GM18870 (cell line): ENCODE measurements around the gene FGF12.

Experiments used
- ATAC-seq: cut with Tn5 transposase; IDR thresholded peaks from one replicate; pipeline ENCODE4 v1.9.1; 2021; ENCODE audit warnings: moderate library complexity; ENCODE audit not compliant: unreplicated experiment

Gene FGF12

GRCh38 chr3:192219926-192220325 lies 507.4 kb downstream of the FGF12 start:
- no peak for ATAC-seq

- no peak for ATAC-seq
Measured at GRCh38 chr3:192216067-192216466, 511.3 kb downstream of the FGF12 start.

GRCh38 chr3:192212979-192213378 lies 514.4 kb downstream of the FGF12 start:
- no peak for ATAC-seq

- ATAC-seq, result no peak
Measured at GRCh38 chr3:192212335-192212734, 515.0 kb downstream of the FGF12 start.

- no peak for ATAC-seq
Measured at GRCh38 chr3:192207651-192208050, 519.7 kb downstream of the FGF12 start.

- ATAC-seq, result no peak
Measured at GRCh38 chr3:192207239-192207638, 520.1 kb downstream of the FGF12 start.

- no peak for ATAC-seq
Measured at GRCh38 chr3:192194085-192194484, 533.3 kb downstream of the FGF12 start.

- peak; percentile 74 for ATAC-seq
Measured at GRCh38 chr3:192188218-192188835, 539.0 kb downstream of the FGF12 start.

- no peak for ATAC-seq
Measured at GRCh38 chr3:192187485-192188051, 539.8 kb downstream of the FGF12 start.

- no peak for ATAC-seq
Measured at GRCh38 chr3:192186498-192186897, 540.8 kb downstream of the FGF12 start.

GRCh38 chr3:192186045-192186444 lies 541.3 kb downstream of the FGF12 start:
- no peak for ATAC-seq

GRCh38 chr3:192183109-192183508 lies 544.2 kb downstream of the FGF12 start:
- no peak for ATAC-seq

- no peak for ATAC-seq
Measured at GRCh38 chr3:192181151-192181550, 546.2 kb downstream of the FGF12 start.

GRCh38 chr3:192177383-192177782 lies 550.0 kb downstream of the FGF12 start:
- ATAC-seq, result no peak

- ATAC-seq, result no peak
Measured at GRCh38 chr3:192174283-192174682, 553.1 kb downstream of the FGF12 start.

GRCh38 chr3:192171213-192171612 lies 556.1 kb downstream of the FGF12 start:
- ATAC-seq, result no peak

GRCh38 chr3:192170659-192171058 lies 556.7 kb downstream of the FGF12 start:
- no peak for ATAC-seq

GRCh38 chr3:192170031-192170430 lies 557.3 kb downstream of the FGF12 start:
- no peak for ATAC-seq

GRCh38 chr3:192169332-192169915 lies 557.9 kb downstream of the FGF12 start:
- no peak for ATAC-seq

- no peak for ATAC-seq
Measured at GRCh38 chr3:192168202-192168601, 559.1 kb downstream of the FGF12 start.

GRCh38 chr3:192165552-192165951 lies 561.8 kb downstream of the FGF12 start:
- no peak for ATAC-seq

GRCh38 chr3:192161661-192162060 lies 565.7 kb downstream of the FGF12 start:
- ATAC-seq, result no peak

GRCh38 chr3:192156382-192156781 lies 571.0 kb downstream of the FGF12 start:
- no peak for ATAC-seq
